ENCODE measurements around the gene PSME4.

DNA sequence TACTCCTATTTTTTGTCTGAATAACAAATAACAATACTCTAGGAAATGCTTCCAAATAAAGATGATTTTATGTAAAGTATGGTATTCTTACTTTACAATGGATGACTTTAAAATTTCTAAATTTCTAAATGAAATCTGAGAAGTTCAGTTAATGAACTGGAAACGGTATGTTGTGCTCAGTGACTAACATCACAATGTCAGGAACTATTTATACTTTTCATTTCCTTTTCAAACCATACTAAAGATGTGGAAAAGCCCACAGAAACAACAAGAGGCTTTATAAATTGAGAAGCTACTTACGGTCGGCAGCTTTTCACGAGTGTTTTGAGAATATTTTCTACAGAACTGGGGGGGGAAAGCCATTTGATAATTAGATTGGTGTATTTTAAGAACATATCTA, 31.1 kb downstream of the PSME4 start:
- TF ChIP-seq, protein P1, sequence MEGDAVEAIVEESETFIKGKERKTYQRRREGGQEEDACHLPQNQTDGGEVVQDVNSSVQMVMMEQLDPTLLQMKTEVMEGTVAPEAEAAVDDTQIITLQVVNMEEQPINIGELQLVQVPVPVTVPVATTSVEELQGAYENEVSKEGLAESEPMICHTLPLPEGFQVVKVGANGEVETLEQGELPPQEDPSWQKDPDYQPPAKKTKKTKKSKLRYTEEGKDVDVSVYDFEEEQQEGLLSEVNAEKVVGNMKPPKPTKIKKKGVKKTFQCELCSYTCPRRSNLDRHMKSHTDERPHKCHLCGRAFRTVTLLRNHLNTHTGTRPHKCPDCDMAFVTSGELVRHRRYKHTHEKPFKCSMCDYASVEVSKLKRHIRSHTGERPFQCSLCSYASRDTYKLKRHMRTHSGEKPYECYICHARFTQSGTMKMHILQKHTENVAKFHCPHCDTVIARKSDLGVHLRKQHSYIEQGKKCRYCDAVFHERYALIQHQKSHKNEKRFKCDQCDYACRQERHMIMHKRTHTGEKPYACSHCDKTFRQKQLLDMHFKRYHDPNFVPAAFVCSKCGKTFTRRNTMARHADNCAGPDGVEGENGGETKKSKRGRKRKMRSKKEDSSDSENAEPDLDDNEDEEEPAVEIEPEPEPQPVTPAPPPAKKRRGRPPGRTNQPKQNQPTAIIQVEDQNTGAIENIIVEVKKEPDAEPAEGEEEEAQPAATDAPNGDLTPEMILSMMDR (IDR thresholded peaks at IDR 0.05), result no peak
- no peak for TF ChIP-seq POLR2A (IDR thresholded peaks at IDR 0.05)

Measured in right lobe of liver (tissue), 4 donors.